ENCODE data around the gene SLCO2B1. TPM values are rescaled to one million over a fixed set of nuclear protein-coding genes. Genes with fewer than 3 reads are reported as not detected.

The SLCO2B1 gene
- total RNA-seq, 4 donors from 2014 or later: 72.9 to 165 (median 111) TPM

DNA sequence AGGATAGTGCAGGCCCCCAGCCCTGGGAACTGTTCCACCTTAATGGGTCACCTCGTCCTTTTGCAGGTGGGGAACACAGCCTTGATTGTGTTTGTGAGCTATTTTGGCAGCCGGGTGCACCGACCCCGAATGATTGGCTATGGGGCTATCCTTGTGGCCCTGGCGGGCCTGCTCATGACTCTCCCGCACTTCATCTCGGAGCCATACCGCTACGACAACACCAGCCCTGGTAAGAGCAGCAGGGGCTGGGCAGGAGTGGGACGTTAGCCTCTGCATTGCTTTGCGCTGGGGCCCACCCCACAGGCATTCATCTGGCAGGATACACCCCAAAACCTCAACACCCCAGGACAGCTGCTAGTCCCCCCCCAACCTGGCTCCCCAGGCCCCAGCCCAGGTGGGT is 14.8 kb downstream of the SLCO2B1 start:
- in situ Hi-C loops (cut with MboI; ENCODE audit: low pct_ligation_motif_present in 1 of 4, low pct_unique_long_range_greater_than_20kb in 1 of 4, low sequenced_read_pairs in 3 of 4): no loop called here
- WGBS, 2 donors (ENCODE audit: low coverage in 1 of 2): 93% methylated on average over 11 of the region's 11 CpGs; no CpG with 5 or more reads in 1 of the 2 donors
- no peak overlapping the region for H3K27ac ChIP-seq

DNA sequence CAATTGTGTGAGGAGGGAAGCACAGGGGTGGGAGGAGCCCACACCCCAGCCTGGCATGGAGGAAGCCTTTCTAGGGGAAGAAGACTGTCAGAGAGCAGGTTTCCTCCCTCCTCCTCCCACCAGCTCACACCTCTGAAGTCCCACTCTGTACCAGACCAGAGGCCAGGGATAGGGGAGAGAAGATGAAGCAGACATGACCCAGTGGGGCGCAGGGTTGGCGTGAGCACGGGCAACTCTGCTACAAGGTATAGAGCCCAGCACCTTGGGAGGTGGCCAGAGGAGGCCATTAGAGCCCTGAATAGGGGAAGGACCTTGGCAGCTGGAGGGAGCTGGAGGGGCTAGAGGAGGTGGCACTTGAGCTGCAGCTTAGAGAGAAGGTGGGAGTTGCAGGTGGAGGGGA is 15.9 kb downstream of the SLCO2B1 start:
- Histone ChIP-seq H3K27me3 (no peaks in the 10 kb centered on the region), H3K27ac (peak overlapping the region in 3 of 4 donors; percentile 72 to 80 (median 74)), H3K4me3 (no peak overlapping the region), H3K4me1 (peaks cover 0 to 40% (median 20%) of the 10 kb centered on the region in 4 donors), H3K9me3 (no peaks in the 10 kb centered on the region), H3K36me3 (no peaks in the 10 kb centered on the region)
- WGBS, 2 donors (ENCODE audit: low coverage in 1 of 2): 95% methylated on average over 3 of the region's 3 CpGs; no CpG with 5 or more reads in 1 of the 2 donors
- in situ Hi-C loops (cut with MboI; ENCODE audit: low pct_ligation_motif_present in 1 of 4, low pct_unique_long_range_greater_than_20kb in 1 of 4, low sequenced_read_pairs in 3 of 4) (no loop called here), intact Hi-C loops (cut with DNase I; ENCODE audit: low total_unique reads) (no loop called here)
- DNase-seq: no peak
- no peak for TF ChIP-seq POLR2A (IDR thresholded peaks at IDR 0.05)
- TF ChIP-seq, protein P1, sequence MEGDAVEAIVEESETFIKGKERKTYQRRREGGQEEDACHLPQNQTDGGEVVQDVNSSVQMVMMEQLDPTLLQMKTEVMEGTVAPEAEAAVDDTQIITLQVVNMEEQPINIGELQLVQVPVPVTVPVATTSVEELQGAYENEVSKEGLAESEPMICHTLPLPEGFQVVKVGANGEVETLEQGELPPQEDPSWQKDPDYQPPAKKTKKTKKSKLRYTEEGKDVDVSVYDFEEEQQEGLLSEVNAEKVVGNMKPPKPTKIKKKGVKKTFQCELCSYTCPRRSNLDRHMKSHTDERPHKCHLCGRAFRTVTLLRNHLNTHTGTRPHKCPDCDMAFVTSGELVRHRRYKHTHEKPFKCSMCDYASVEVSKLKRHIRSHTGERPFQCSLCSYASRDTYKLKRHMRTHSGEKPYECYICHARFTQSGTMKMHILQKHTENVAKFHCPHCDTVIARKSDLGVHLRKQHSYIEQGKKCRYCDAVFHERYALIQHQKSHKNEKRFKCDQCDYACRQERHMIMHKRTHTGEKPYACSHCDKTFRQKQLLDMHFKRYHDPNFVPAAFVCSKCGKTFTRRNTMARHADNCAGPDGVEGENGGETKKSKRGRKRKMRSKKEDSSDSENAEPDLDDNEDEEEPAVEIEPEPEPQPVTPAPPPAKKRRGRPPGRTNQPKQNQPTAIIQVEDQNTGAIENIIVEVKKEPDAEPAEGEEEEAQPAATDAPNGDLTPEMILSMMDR (IDR thresholded peaks at IDR 0.05): no peak
- TF ChIP-seq POLR2AphosphoS5 (IDR thresholded peaks at IDR 0.05): no peak
- no peak for TF ChIP-seq EP300 (IDR thresholded peaks at IDR 0.05; ENCODE audit: low read depth)

More for the DNA sequence above, 14.8 kb downstream of the SLCO2B1 start:
- Histone ChIP-seq H3K36me3 (no peaks in the 10 kb centered on the region), H3K27me3 (no peaks in the 10 kb centered on the region), H3K4me1 (peaks cover 0 to 45% (median 20%) of the 10 kb centered on the region in 4 donors), H3K9me3 (no peaks in the 10 kb centered on the region), H3K4me3 (no peak overlapping the region)
- intact Hi-C loops (cut with DNase I; ENCODE audit: low total_unique reads): no loop called here
- no peak for DNase-seq
- no peak for TF ChIP-seq POLR2A (IDR thresholded peaks at IDR 0.05)
- no peak for TF ChIP-seq POLR2AphosphoS5 (IDR thresholded peaks at IDR 0.05)
- TF ChIP-seq, protein P1 (IDR thresholded peaks at IDR 0.05): no peak
- no peak for TF ChIP-seq EP300 (IDR thresholded peaks at IDR 0.05; ENCODE audit: low read depth)

- peak; percentile 47 for DNase-seq
- Histone ChIP-seq H3K4me3 (no peak overlapping the region), H3K36me3 (no peaks in the 10 kb centered on the region), H3K9me3 (no peaks in the 10 kb centered on the region), H3K4me1 (peaks cover 0 to 38% (median 20%) of the 10 kb centered on the region in 4 donors), H3K27ac (peak overlapping the region; percentile 72 to 80 (median 73)), H3K27me3 (no peaks in the 10 kb centered on the region)
- 51% methylated on average over 3 of the region's 3 CpGs; no CpG with 5 or more reads in 1 of the 2 donors for WGBS, 2 donors (ENCODE audit: low coverage in 1 of 2)
- TF ChIP-seq, protein P1 (IDR thresholded peaks at IDR 0.05): no peak
- TF ChIP-seq POLR2A (IDR thresholded peaks at IDR 0.05) (no peak), POLR2AphosphoS5 (IDR thresholded peaks at IDR 0.05) (no peak), EP300 (IDR thresholded peaks at IDR 0.05; ENCODE audit: low read depth) (no peak)
- in situ Hi-C loops (cut with MboI; ENCODE audit: low pct_ligation_motif_present in 1 of 4, low pct_unique_long_range_greater_than_20kb in 1 of 4, low sequenced_read_pairs in 3 of 4) (no loop called here), intact Hi-C loops (cut with DNase I; ENCODE audit: low total_unique reads) (no loop called here)
Observed at GRCh38 chr11:75167617-75168016, 16.7 kb downstream of the SLCO2B1 start.

GRCh38 chr11:75169101-75169885 is 18.4 kb downstream of the SLCO2B1 start:
- H3K27me3 ChIP-seq: no peaks in the 10 kb centered on the region
- WGBS, 2 donors (ENCODE audit: low coverage in 1 of 2): 55 to 73% methylated on average over 5 to 13 of the region's 13 CpGs
- no peaks in the 10 kb centered on the region for H3K9me3 ChIP-seq
- intact Hi-C loops (cut with DNase I; ENCODE audit: low total_unique reads): no loop called here
- peaks cover 0 to 32% (median 20%) of the 10 kb centered on the region in 4 donors for H3K4me1 ChIP-seq
- no peak for DNase-seq
- no peak for TF ChIP-seq EP300 (IDR thresholded peaks at IDR 0.05; ENCODE audit: low read depth)
- TF ChIP-seq POLR2AphosphoS5 (IDR thresholded peaks at IDR 0.05): no peak
- TF ChIP-seq, protein P1 (IDR thresholded peaks at IDR 0.05): no peak
- no peak for TF ChIP-seq POLR2A (IDR thresholded peaks at IDR 0.05)
- H3K4me3 ChIP-seq: no peak overlapping the region
- H3K27ac ChIP-seq: peak overlapping the region; percentile 72 to 80 (median 73)
- no peaks in the 10 kb centered on the region for H3K36me3 ChIP-seq
- in situ Hi-C loops (cut with MboI; ENCODE audit: low pct_ligation_motif_present in 1 of 4, low pct_unique_long_range_greater_than_20kb in 1 of 4, low sequenced_read_pairs in 3 of 4): no loop called here

Measured in transverse colon (tissue), 4 donors.